GM10266 (cell line): ENCODE measurements around the gene SLC7A9.

Experiments
- DNase-seq: peaks from one replicate; pipeline ENCODE4 v3.0.0; 2012; ENCODE audit errors: extremely low spot score
- TF ChIP-seq, protein P1 (sequence below): IDR thresholded peaks from 2 replicates; pipeline ENCODE4 v1.5.1; 2012; ENCODE audit warnings: mild to moderate bottlenecking, low read depth; ENCODE audit not compliant: control insufficient read depth, insufficient read depth; ENCODE audit errors: missing control alignments

Gene SLC7A9

DNA sequence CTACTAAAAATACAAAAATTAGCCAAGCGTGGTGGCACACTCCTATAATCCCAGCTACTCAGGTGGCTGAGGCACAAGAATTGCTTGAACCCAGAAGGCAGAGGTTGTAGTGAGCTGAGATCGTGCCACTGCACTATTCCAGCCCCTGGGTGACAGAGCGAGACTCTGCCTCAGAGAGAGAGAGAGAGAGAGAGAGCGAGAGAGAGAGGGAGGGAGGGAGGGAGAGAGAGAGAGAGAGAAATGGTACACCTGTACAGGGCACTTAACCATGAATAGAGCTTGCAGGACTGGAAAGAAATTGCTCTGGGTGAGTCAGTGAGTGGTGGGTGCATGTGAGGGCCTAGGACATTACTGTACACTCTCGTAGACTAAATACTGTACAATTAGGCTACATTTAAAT, 40.5 kb upstream of the SLC7A9 start:
- DNase-seq = no peak
- TF ChIP-seq, protein P1, sequence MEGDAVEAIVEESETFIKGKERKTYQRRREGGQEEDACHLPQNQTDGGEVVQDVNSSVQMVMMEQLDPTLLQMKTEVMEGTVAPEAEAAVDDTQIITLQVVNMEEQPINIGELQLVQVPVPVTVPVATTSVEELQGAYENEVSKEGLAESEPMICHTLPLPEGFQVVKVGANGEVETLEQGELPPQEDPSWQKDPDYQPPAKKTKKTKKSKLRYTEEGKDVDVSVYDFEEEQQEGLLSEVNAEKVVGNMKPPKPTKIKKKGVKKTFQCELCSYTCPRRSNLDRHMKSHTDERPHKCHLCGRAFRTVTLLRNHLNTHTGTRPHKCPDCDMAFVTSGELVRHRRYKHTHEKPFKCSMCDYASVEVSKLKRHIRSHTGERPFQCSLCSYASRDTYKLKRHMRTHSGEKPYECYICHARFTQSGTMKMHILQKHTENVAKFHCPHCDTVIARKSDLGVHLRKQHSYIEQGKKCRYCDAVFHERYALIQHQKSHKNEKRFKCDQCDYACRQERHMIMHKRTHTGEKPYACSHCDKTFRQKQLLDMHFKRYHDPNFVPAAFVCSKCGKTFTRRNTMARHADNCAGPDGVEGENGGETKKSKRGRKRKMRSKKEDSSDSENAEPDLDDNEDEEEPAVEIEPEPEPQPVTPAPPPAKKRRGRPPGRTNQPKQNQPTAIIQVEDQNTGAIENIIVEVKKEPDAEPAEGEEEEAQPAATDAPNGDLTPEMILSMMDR = no peak

DNA sequence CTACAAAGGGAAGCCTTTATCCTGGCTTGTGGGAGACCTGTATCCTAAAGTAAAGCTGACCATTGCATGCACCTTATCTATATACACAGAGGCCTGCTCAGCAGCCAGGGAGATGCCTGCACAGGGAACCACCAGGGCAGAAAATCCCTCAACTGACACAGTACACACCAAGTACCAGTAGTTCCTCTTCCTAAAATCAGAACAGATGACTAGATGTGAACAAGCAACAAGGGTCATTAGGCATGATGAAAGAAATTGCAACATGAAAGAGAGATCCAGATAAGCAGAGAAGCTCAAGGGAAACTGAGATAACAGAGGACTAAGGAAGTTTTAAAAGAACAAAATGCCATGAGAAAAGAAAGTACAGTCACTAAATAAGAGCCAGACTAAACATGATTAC, 39.7 kb upstream of the SLC7A9 start:
- DNase-seq = no peak
- TF ChIP-seq, protein P1 = no peak

DNA sequence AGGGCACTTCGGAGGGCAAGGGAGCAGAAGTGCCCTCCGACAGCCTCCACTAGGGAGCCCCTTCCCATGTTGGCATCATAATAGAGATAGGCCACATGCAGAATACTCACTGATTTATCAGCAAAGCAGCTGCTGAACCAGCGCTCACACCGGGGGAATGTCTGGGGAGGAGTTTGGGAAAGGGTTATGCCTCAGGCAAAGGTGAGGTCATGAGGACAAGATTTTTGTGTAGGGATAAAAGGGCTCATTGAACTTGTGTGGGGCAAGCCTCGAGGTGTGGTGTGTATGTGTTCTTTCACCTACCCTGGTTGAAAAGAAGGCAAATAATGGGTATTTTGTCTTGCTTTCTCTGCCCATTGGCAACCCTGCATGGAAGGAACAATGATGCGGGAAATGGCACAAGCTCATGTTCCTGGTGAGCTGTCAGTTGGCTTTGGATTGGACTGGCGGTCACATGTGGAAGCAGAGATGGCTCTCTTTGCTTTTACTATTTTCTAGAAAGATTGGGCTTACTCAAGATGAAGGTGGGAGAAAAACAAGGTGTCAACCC, 39.1 kb upstream of the SLC7A9 start:
- TF ChIP-seq, protein P1 = no peak
- DNase-seq = no peak

DNA sequence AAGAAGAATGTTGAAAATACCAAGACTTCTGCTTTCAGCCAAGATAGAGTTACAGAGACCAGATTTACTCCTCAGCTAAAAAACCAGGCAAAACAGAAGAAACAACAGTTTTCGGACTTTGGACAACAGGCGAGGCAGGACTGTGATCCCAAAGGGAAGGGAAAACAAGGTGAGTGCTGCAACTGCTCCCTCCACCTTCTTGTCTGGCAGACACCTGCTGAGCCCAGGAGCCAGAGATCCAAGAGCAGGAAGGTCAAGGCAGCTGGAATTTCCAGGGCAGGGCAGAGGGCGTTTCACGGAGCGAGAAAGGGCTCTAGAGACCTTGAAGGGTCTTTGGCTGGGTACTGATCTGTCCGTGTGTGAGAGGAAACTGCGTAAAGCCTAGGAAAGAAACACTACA, 32.9 kb upstream of the SLC7A9 start:
- DNase-seq = no peak
- TF ChIP-seq, protein P1 = no peak

DNA sequence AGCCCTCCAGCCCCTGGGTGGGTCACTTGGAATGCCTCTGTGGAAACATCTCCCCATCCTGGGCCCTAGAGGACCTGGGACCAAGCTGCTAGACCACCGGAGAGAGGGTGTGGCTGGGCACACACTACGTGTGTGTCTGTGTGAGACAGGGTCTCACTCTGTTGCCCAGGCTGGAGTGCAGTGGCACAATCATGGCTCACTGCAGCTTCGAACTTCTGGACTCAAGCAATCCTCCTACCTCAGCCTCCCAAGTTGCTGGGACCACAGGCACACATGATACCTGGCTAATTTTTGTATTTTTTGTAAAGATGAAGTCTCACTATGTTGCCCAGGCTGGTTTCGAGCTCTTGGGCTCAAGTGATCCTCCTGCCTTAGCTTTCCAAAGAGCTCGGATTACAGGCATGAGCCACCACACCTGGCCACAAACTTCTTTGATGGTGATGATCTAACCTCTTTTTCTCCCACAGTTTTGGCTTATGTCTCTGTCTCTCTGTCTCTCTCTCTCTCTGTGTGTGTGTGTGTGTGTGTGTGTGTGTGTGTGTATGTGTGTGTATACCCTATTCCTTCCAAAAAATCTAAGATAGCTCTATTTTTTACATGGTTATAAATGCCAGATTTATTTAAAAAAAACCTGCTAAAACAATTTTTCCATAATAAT, 32.1 kb upstream of the SLC7A9 start:
- TF ChIP-seq, protein P1 = no peak

DNA sequence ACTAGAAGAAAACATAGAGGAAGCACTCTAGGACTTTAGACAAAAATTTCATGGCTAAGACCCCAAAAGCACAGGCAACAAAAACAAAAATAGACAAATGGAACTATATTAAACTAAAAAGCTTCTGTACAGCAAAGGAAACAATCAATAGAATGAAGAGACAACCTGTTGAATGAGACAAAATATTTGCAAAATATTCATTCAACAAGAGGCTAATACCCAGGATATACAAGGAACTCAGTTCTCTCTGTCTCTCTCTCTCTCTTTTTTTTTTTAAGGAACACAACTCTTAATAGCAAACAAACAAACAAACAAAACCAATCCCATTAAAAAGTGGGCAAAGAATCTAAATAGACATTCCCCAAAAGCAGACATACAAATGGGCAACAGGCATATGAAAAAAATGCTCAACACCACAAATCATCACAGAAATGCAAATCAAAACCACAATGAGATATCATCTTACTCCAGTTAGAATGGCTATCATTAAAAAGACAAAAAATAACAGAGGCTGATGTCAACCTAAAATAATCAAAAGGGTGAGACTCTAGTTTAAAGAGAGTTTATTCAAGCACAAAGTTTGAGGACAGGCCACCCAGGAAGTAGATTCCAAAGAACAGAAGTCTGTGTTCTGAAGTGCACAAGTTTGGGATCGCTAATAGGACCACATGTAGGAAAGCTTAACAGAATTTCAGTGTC, 27.1 kb upstream of the SLC7A9 start:
- no peak for DNase-seq
- TF ChIP-seq, protein P1 = no peak

More for the DNA sequence above, 32.1 kb upstream of the SLC7A9 start:
- DNase-seq = no peak

DNA sequence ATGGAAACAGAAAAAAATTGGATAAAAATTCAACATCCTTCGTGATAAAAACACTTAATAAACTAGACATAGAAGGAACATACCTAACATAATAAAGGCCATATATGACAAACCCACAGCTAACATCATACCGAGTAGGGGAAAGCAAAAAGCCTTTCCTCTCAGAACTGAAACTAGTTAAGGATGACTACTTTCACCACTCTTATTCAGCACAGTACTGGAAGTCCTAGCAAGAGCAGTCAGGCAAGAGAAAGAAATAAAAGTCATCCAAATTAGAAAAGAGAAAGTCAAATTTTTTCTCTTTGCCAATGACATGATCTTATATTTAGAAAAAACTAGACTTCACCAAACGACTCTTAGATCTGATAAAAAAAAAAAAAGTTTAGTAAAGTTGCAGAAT, 25.8 kb upstream of the SLC7A9 start:
- no peak for DNase-seq
- TF ChIP-seq, protein P1 = no peak
